ENCODE measurements around the gene CLCN7.

- TF ChIP-seq CTCF (IDR thresholded peaks at IDR 0.05): no peak
- no peak for TF ChIP-seq ZFX (IDR thresholded peaks at IDR 0.05; ENCODE audit: borderline replicate concordance)
Observed at GRCh38 chr16:1498899-1499676, 24.3 kb upstream of the CLCN7 start.
